ENCODE measurements around the gene BABAM2. TPM values are rescaled to one million over a fixed set of nuclear protein-coding genes. Genes with fewer than 3 reads are reported as not detected.
A peak's percentile ranks its signal among the peaks of the same experiment; 100 is the strongest.

Gene BABAM2
- total RNA-seq, 1 donor from 2014 or later = 43.5 TPM

DNA sequence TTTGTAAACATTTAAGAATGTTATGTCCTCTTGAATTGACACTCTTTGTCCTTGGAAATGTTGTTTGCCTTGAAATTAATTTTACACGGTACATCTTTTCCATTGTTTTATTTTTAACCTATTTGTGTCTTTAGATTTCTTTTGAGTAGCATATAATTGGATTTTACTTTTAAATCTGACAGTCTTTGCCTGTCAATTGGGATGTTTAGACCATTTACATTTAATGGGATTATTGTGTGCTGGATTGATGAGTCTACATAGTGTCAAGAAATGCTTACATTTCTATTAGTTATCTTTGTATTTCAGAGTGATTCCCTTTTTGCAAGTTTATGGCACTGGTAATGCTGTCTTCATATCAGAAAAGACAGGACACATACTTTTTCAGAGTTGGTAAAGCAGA, 61.5 kb downstream of the BABAM2 start:
- Mint-ChIP-seq H3K4me3 (no peak overlapping the region), H3K9me3 (peaks cover 18% of the 10 kb centered on the region), H3K4me1 (peaks cover 14% of the 10 kb centered on the region), H3K36me3 (peaks cover 17% of the 10 kb centered on the region), H3K27me3 (ENCODE audit: low read depth) (no peaks in the 10 kb centered on the region), H3K27ac (no peak overlapping the region)
- TF ChIP-seq, protein P1, sequence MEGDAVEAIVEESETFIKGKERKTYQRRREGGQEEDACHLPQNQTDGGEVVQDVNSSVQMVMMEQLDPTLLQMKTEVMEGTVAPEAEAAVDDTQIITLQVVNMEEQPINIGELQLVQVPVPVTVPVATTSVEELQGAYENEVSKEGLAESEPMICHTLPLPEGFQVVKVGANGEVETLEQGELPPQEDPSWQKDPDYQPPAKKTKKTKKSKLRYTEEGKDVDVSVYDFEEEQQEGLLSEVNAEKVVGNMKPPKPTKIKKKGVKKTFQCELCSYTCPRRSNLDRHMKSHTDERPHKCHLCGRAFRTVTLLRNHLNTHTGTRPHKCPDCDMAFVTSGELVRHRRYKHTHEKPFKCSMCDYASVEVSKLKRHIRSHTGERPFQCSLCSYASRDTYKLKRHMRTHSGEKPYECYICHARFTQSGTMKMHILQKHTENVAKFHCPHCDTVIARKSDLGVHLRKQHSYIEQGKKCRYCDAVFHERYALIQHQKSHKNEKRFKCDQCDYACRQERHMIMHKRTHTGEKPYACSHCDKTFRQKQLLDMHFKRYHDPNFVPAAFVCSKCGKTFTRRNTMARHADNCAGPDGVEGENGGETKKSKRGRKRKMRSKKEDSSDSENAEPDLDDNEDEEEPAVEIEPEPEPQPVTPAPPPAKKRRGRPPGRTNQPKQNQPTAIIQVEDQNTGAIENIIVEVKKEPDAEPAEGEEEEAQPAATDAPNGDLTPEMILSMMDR (IDR thresholded peaks at IDR 0.05; ENCODE audit: unreplicated experiment) = no peak
- DNase-seq (ENCODE audit: low spot score in 2 of 2, unreplicated experiment in 2 of 2) = no peak

- no peak for DNase-seq (ENCODE audit: low spot score in 2 of 2, unreplicated experiment in 2 of 2)
- Mint-ChIP-seq H3K36me3 (peaks cover 17% of the 10 kb centered on the region), H3K4me3 (no peak overlapping the region), H3K27ac (no peak overlapping the region), H3K27me3 (ENCODE audit: low read depth) (no peaks in the 10 kb centered on the region), H3K9me3 (peaks cover 18% of the 10 kb centered on the region), H3K4me1 (peaks cover 14% of the 10 kb centered on the region)
- TF ChIP-seq, protein P1 (IDR thresholded peaks at IDR 0.05; ENCODE audit: unreplicated experiment) = no peak
Observed at GRCh38 chr2:27953077-27953476, 62.5 kb downstream of the BABAM2 start.

- no peak for DNase-seq (ENCODE audit: low spot score in 2 of 2, unreplicated experiment in 2 of 2)
- Mint-ChIP-seq H3K4me1 (peaks cover 17% of the 10 kb centered on the region), H3K36me3 (peaks cover 17% of the 10 kb centered on the region), H3K4me3 (no peak overlapping the region), H3K27me3 (ENCODE audit: low read depth) (no peaks in the 10 kb centered on the region), H3K9me3 (peaks cover 18% of the 10 kb centered on the region), H3K27ac (no peak overlapping the region)
- TF ChIP-seq, protein P1 (IDR thresholded peaks at IDR 0.05; ENCODE audit: unreplicated experiment) = no peak
Observed at GRCh38 chr2:27954221-27954673, 63.7 kb downstream of the BABAM2 start.

GRCh38 chr2:27954771-27955383, 64.3 kb downstream of the BABAM2 start:
- Mint-ChIP-seq H3K4me1 (peaks cover 24% of the 10 kb centered on the region), H3K27ac (peak overlapping the region; percentile 72), H3K36me3 (peaks cover 17% of the 10 kb centered on the region), H3K27me3 (ENCODE audit: low read depth) (no peaks in the 10 kb centered on the region), H3K4me3 (no peak overlapping the region), H3K9me3 (peaks cover 18% of the 10 kb centered on the region)
- no peak for DNase-seq (ENCODE audit: low spot score in 2 of 2, unreplicated experiment in 2 of 2)
- TF ChIP-seq, protein P1 (IDR thresholded peaks at IDR 0.05; ENCODE audit: unreplicated experiment) = no peak

DNA sequence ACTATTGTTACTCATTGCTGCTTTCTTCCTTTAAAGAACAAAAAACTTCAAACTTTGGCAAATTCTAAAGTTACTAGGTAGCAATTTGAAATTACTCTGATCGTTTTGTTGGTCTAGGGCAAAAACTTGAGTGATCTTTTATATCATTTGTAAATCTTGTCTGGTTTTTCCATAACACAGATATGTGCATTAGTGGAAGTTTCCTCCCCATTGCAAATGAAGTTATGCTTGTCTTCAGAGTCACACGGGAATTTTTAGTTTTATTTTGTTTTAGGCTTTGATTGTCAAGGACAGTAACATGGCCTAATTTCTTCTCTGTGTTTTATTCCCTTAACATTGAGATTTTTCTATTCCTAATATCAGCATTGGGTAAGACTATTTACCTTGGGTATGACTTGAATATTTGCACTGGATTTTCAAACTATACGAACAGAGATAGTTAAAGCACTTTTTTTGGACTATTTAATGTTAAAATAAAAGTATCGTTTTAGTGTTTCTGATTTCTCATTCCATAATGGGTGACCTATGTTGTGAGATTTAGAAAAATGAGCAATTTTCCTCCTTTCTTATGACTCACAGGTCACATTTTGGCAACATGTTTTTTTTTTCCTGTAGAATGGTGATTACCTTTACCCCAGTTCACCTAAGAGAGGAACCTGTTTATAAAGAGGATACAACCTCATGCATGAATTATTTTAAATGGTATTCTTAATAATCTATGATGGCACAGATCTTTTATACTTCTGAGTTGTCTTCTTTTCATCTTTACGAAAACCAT, 65.0 kb downstream of the BABAM2 start:
- Mint-ChIP-seq H3K27ac (peak overlapping the region; percentile 72), H3K36me3 (peaks cover 15% of the 10 kb centered on the region), H3K27me3 (ENCODE audit: low read depth) (no peaks in the 10 kb centered on the region), H3K4me1 (peaks cover 31% of the 10 kb centered on the region), H3K9me3 (peaks cover 18% of the 10 kb centered on the region), H3K4me3 (no peak overlapping the region)
- TF ChIP-seq, protein P1 (IDR thresholded peaks at IDR 0.05; ENCODE audit: unreplicated experiment) = no peak
- no peak for DNase-seq (ENCODE audit: low spot score in 2 of 2, unreplicated experiment in 2 of 2)

Data from mesothelial cell of epicardium (in vitro differentiated cells).